ENCODE measurements around the gene KCTD5. TPM values are rescaled to one million over a fixed set of nuclear protein-coding genes. Genes with fewer than 3 reads are reported as not detected.
"Not testable (repeated sequence)": the region's sequence is repeated elsewhere in the genome, so short reads cannot be mapped to it uniquely, and the experiment has no call there.

Gene KCTD5
- total RNA-seq, 1 experiment from 2014 or later, result 42.1 TPM

- H3K27me3 ChIP-seq (ENCODE audit: insufficient read depth, low read length); H3K9ac ChIP-seq (ENCODE audit: low read length); H2AFZ ChIP-seq (ENCODE audit: low read depth, low read length, poor library complexity, severe bottlenecking); BruUV-seq (replicated peaks); CTCF ChIA-PET; RAD21 ChIA-PET (ENCODE audit: low non-redundant PET in 1 of 2, low total read pairs in 2 of 2, uncharacterized antibody in 2 of 2, unreplicated experiment in 2 of 2); H3K4me1 ChIP-seq (ENCODE audit: control insufficient read depth in 1 of 2, insufficient read depth in 2 of 2, low read length in 2 of 2); ATAC-seq; H4K20me1 ChIP-seq (ENCODE audit: insufficient read depth); H3K4me2 ChIP-seq (ENCODE audit: low read length); H3K79me2 ChIP-seq (ENCODE audit: insufficient read depth, low read length); H3K9me2 ChIP-seq (ENCODE audit: insufficient read depth); H3K4me3 ChIP-seq (replicated peaks in 1 of 2; ENCODE audit: low read depth in 1 of 2, low read length in 2 of 2); H3K9me3 ChIP-seq (ENCODE audit: control insufficient read depth in 1 of 2, insufficient read depth in 1 of 2, low read depth in 1 of 2, low read length in 2 of 2); H3K27ac ChIP-seq (ENCODE audit: low read depth, low read length); POLR2A ChIA-PET; intact Hi-C loops (cut with micrococcal nuclease); DNase-seq (ENCODE audit: low read depth, low spot score); H3K36me3 ChIP-seq (ENCODE audit: control insufficient read depth in 1 of 2, insufficient read depth in 2 of 2, low read length in 2 of 2): not testable (repeated sequence)
These were observed 37.4 kb upstream of the KCTD5 start for GRCh38 chr16:2644754-2645453.

DNA sequence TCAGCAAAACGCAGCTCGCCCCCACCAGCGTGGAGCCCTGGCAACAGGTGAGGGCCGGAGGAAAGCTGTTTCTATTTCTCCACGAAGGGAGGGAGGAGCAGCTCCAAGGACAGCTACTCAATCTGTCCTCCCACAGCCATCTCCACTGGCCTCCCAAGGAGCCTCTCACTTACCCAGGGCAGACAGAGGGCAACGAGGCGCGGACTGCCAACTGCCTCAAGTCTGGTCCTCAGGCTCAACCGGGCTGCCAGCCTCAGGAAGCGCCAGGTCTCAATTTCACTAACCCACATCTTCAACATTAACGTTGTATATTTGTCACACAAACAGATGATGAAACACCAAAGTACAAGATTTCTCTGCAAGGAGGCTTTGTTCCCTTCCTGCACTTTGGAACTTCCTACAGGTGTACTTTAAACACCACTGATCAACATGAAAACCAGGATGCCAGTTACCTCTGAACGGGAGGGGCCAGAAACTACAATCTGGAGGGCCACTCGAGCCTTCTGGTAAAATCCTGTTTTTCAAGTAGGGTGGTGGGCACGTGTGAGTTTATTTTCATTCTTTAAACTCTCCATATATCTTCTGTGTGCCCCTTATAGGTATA is 31.0 kb upstream of the KCTD5 start:
- H3K79me2 ChIP-seq (ENCODE audit: insufficient read depth, low read length); BruUV-seq (replicated peaks); CTCF ChIA-PET; H3K27ac ChIP-seq (ENCODE audit: low read depth, low read length); H4K20me1 ChIP-seq (ENCODE audit: insufficient read depth); H3K4me3 ChIP-seq (replicated peaks in 1 of 2; ENCODE audit: low read depth in 1 of 2, low read length in 2 of 2); ATAC-seq; H2AFZ ChIP-seq (ENCODE audit: low read depth, low read length, poor library complexity, severe bottlenecking); H3K27me3 ChIP-seq (ENCODE audit: insufficient read depth, low read length); POLR2A ChIA-PET; H3K9ac ChIP-seq (ENCODE audit: low read length); H3K36me3 ChIP-seq (ENCODE audit: control insufficient read depth in 1 of 2, insufficient read depth in 2 of 2, low read length in 2 of 2); H3K4me2 ChIP-seq (ENCODE audit: low read length); H3K9me2 ChIP-seq (ENCODE audit: insufficient read depth); DNase-seq (ENCODE audit: low read depth, low spot score); RAD21 ChIA-PET (ENCODE audit: low non-redundant PET in 1 of 2, low total read pairs in 2 of 2, uncharacterized antibody in 2 of 2, unreplicated experiment in 2 of 2); H3K4me1 ChIP-seq (ENCODE audit: control insufficient read depth in 1 of 2, insufficient read depth in 2 of 2, low read length in 2 of 2); H3K9me3 ChIP-seq (ENCODE audit: control insufficient read depth in 1 of 2, insufficient read depth in 1 of 2, low read depth in 1 of 2, low read length in 2 of 2); intact Hi-C loops (cut with micrococcal nuclease): not testable (repeated sequence)

DNA sequence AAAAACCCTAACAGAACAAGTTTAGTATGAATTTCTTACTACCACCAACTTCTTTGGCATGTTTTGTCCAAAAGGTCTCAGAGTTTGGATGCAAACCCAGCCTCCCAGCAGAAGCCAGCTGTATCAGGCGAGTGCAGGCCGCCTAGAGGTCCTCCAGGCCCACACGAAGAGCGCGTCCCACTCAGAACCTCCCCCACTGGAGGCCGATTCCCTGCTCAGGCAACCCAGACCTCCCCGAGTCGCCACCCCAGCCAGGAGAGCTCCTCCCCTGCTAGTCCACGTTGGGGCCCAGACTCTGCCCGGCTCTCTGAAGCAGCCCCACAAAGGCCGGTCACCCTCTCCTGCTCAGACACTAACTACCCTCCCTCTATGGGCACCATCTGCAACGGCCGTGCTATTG is 28.4 kb upstream of the KCTD5 start:
- H3K9me2 ChIP-seq (ENCODE audit: insufficient read depth); H2AFZ ChIP-seq (ENCODE audit: low read depth, low read length, poor library complexity, severe bottlenecking); H3K4me1 ChIP-seq (ENCODE audit: control insufficient read depth in 1 of 2, insufficient read depth in 2 of 2, low read length in 2 of 2); RAD21 ChIA-PET (ENCODE audit: low non-redundant PET in 1 of 2, low total read pairs in 2 of 2, uncharacterized antibody in 2 of 2, unreplicated experiment in 2 of 2); intact Hi-C loops (cut with micrococcal nuclease); CTCF ChIA-PET; H3K4me2 ChIP-seq (ENCODE audit: low read length); H3K27ac ChIP-seq (ENCODE audit: low read depth, low read length); H3K79me2 ChIP-seq (ENCODE audit: insufficient read depth, low read length); H4K20me1 ChIP-seq (ENCODE audit: insufficient read depth); H3K4me3 ChIP-seq (replicated peaks in 1 of 2; ENCODE audit: low read depth in 1 of 2, low read length in 2 of 2); H3K36me3 ChIP-seq (ENCODE audit: control insufficient read depth in 1 of 2, insufficient read depth in 2 of 2, low read length in 2 of 2); H3K27me3 ChIP-seq (ENCODE audit: insufficient read depth, low read length); DNase-seq (ENCODE audit: low read depth, low spot score); ATAC-seq; H3K9me3 ChIP-seq (ENCODE audit: control insufficient read depth in 1 of 2, insufficient read depth in 1 of 2, low read depth in 1 of 2, low read length in 2 of 2); H3K9ac ChIP-seq (ENCODE audit: low read length); BruUV-seq (replicated peaks); POLR2A ChIA-PET: not testable (repeated sequence)

- DNase-seq (ENCODE audit: low read depth, low spot score); H3K79me2 ChIP-seq (ENCODE audit: insufficient read depth, low read length); H3K4me3 ChIP-seq (replicated peaks in 1 of 2; ENCODE audit: low read depth in 1 of 2, low read length in 2 of 2); H3K9me2 ChIP-seq (ENCODE audit: insufficient read depth); H3K36me3 ChIP-seq (ENCODE audit: control insufficient read depth in 1 of 2, insufficient read depth in 2 of 2, low read length in 2 of 2); ATAC-seq; H4K20me1 ChIP-seq (ENCODE audit: insufficient read depth); H3K9me3 ChIP-seq (ENCODE audit: control insufficient read depth in 1 of 2, insufficient read depth in 1 of 2, low read depth in 1 of 2, low read length in 2 of 2); H2AFZ ChIP-seq (ENCODE audit: low read depth, low read length, poor library complexity, severe bottlenecking); H3K27me3 ChIP-seq (ENCODE audit: insufficient read depth, low read length); H3K27ac ChIP-seq (ENCODE audit: low read depth, low read length); POLR2A ChIA-PET; CTCF ChIA-PET; RAD21 ChIA-PET (ENCODE audit: low non-redundant PET in 1 of 2, low total read pairs in 2 of 2, uncharacterized antibody in 2 of 2, unreplicated experiment in 2 of 2); H3K9ac ChIP-seq (ENCODE audit: low read length); H3K4me1 ChIP-seq (ENCODE audit: control insufficient read depth in 1 of 2, insufficient read depth in 2 of 2, low read length in 2 of 2); intact Hi-C loops (cut with micrococcal nuclease); H3K4me2 ChIP-seq (ENCODE audit: low read length); BruUV-seq (replicated peaks): not testable (repeated sequence)
These were observed 27.4 kb upstream of the KCTD5 start for GRCh38 chr16:2654949-2655348.
